Melanocyte of skin (primary cell): ENCODE measurements around the gene PHF20. TPM values are rescaled to one million over a fixed set of nuclear protein-coding genes. Genes with fewer than 3 reads are reported as not detected.

ENCODE experiments used
- small RNA-seq, 2 donors: library from RNA; depleted of rRNA; stranded (forward); fragments of <200 nt; gene quantifications; one replicate each; pipeline ENCODE3, GENCODE V24; 2012
- total RNA-seq, 2 donors: library from RNA; depleted of rRNA; stranded (reverse); fragments of >200 nt; gene quantifications; 2 replicates each; pipeline ENCODE4 v1.2.3, GENCODE V29; 2012

The PHF20 gene
- total RNA-seq, result 10 to 100 TPM; 16.2 to 20.0 TPM

GRCh38 chr20:35771689-35772562 lies at the start of gene PHF20:
Gene PHF20 (plus strand): TSS chr20:35772015. CDS start chr20:35801523, 29,508 bp downstream.

GRCh38 chr20:35741892-35742740 lies 29.7 kb upstream of the PHF20 start, which contains the start of gene RBM39:
Gene RBM39 (minus strand): TSS chr20:35742260. CDS start chr20:35740874, 1,386 bp downstream.

GRCh38 chr20:35954200-35954906 lies 182.5 kb downstream of the PHF20 start, which contains the start of gene SCAND1:
Gene SCAND1 (minus strand): TSS chr20:35954502. CDS start chr20:35954284, 218 bp downstream.

GRCh38 chr20:35967979-35968640 lies 196.3 kb downstream of the PHF20 start, which contains the start of gene CNBD2:
Gene CNBD2 (plus strand): TSS chr20:35968590. CDS start chr20:35968763, 173 bp downstream.

Small RNA genes within 50 kb of the gene (small RNA-seq; reads per million reads assigned to genes)
- 0 reads per million in 2 donors for gene COX7BP2
- gene HIGD1AP16, result 0 reads per million in 2 donors
- 0 reads per million in 2 donors for gene RF00019
- gene RF00026, result 0 reads per million in 2 donors
- gene RNU4-40P, result 0 to 0.04 reads per million in 2 donors
- 0 reads per million in 2 donors for gene RNU6-937P

Other genes starting within 250 kb of the PHF20 start
- gene C20orf173, start 242.4 kb upstream of the PHF20 start, total RNA-seq, result not detected
- 100 to 1,000 TPM; 225 to 247 TPM for gene ERGIC3, start 229.9 kb upstream of the PHF20 start, total RNA-seq
- 1 to 10 TPM in 1 of 2 donors, under 1 TPM in 1; 1.00 to 2.8 TPM for gene SPAG4, start 156.2 kb upstream of the PHF20 start, total RNA-seq
- gene CPNE1, start 107.1 kb upstream of the PHF20 start, total RNA-seq, result 10 to 100 TPM; 59.2 to 72.6 TPM
- gene RBM12, start 107.1 kb upstream of the PHF20 start, total RNA-seq, result 10 to 100 TPM; 42.7 to 46.0 TPM
- gene NFS1, start 72.7 kb upstream of the PHF20 start, total RNA-seq, result 10 to 100 TPM; 30.0 to 31.7 TPM
- 100 to 1,000 TPM; 111 to 130 TPM for gene ROMO1, start 72.6 kb upstream of the PHF20 start, total RNA-seq
- gene RBM39, start 29.8 kb upstream of the PHF20 start, total RNA-seq, result 100 to 1,000 TPM; 162 to 177 TPM
- gene SCAND1, start 182.5 kb downstream of the PHF20 start, total RNA-seq, result 10 to 100 TPM; 71.9 TPM
- gene CNBD2, start 196.6 kb downstream of the PHF20 start, total RNA-seq, result 1 to 10 TPM; 3.0 to 3.4 TPM